ENCODE results near the gene OR7C2.

OR7C2 gene

GRCh38 chr19:14972676-14973075, 31.4 kb downstream of the OR7C2 start:
- in situ Hi-C loops (cut with HindIII; ENCODE audit: low sequenced_read_pairs): no loop called here
- DNase-seq (ENCODE audit: low read depth, low spot score): no peak
- H3K4me3 ChIP-seq (ENCODE audit: low read depth, low read length): no peak overlapping the region
- TF ChIP-seq, protein P1, sequence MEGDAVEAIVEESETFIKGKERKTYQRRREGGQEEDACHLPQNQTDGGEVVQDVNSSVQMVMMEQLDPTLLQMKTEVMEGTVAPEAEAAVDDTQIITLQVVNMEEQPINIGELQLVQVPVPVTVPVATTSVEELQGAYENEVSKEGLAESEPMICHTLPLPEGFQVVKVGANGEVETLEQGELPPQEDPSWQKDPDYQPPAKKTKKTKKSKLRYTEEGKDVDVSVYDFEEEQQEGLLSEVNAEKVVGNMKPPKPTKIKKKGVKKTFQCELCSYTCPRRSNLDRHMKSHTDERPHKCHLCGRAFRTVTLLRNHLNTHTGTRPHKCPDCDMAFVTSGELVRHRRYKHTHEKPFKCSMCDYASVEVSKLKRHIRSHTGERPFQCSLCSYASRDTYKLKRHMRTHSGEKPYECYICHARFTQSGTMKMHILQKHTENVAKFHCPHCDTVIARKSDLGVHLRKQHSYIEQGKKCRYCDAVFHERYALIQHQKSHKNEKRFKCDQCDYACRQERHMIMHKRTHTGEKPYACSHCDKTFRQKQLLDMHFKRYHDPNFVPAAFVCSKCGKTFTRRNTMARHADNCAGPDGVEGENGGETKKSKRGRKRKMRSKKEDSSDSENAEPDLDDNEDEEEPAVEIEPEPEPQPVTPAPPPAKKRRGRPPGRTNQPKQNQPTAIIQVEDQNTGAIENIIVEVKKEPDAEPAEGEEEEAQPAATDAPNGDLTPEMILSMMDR (IDR thresholded peaks at IDR 0.05; ENCODE audit: low read depth, low read length): no peak

DNA sequence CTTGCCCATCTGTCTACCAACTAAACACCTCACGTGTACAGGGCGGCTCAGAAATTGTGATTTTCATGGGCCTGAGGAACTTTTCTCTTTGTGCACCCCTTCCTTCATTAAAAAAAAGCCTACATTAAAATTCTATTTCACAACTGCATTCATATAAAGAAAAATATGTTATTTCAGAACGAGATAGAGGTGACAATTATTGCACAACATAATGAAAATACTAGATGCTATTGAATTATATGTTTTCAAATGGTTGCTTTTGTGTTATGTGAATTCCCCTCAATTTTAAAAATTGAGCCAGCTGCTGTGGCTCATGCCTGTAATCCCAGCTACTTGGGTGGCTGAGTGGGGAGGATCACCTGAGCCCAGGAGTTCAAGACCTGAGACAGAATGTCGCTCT, 33.2 kb downstream of the OR7C2 start:
- no peak for DNase-seq (ENCODE audit: low read depth, low spot score)
- TF ChIP-seq, protein P1 (IDR thresholded peaks at IDR 0.05; ENCODE audit: low read depth, low read length): no peak
- no peak overlapping the region for H3K4me3 ChIP-seq (ENCODE audit: low read depth, low read length)
- in situ Hi-C loops (cut with HindIII; ENCODE audit: low sequenced_read_pairs): no loop called here

DNA sequence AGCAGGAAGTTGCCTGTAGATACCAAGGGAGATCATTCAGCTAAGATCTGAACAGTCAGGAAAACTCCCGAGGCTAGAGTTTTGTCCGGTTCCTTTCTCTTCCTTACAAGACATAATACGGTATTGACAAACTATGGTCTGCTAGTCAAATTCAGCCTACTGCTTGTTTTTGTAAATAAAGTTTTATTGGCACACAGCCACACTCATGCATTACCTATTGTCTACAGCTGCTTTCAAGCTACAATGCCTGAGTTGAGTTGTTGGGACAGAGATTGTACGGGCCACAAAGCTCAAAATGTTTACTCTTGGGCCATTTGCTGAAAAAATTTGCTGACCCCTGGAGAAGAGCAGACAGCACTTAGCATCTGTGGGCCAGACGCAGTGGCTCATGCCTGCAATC, 35.8 kb downstream of the OR7C2 start:
- H3K4me3 ChIP-seq (ENCODE audit: low read depth, low read length): no peak overlapping the region
- DNase-seq (ENCODE audit: low read depth, low spot score): no peak
- TF ChIP-seq, protein P1 (IDR thresholded peaks at IDR 0.05; ENCODE audit: low read depth, low read length): no peak
- in situ Hi-C loops (cut with HindIII; ENCODE audit: low sequenced_read_pairs): no loop called here

GRCh38 chr19:14978161-14978776, 37.0 kb downstream of the OR7C2 start:
- TF ChIP-seq, protein P1 (IDR thresholded peaks at IDR 0.05; ENCODE audit: low read depth, low read length): no peak
- DNase-seq (ENCODE audit: low read depth, low spot score): no peak
- in situ Hi-C loops (cut with HindIII; ENCODE audit: low sequenced_read_pairs): no loop called here
- no peak overlapping the region for H3K4me3 ChIP-seq (ENCODE audit: low read depth, low read length)

- DNase-seq (ENCODE audit: low read depth, low spot score): no peak
- in situ Hi-C loops (cut with HindIII; ENCODE audit: low sequenced_read_pairs): no loop called here
- TF ChIP-seq, protein P1 (IDR thresholded peaks at IDR 0.05; ENCODE audit: low read depth, low read length): no peak
- no peak within 1 kb of the TSS for H3K4me3 ChIP-seq (ENCODE audit: low read depth, low read length)
These were observed 38.4 kb downstream of the OR7C2 start, which contains the start of gene SLC1A6 for GRCh38 chr19:14979476-14980255. Gene SLC1A6 (minus strand): TSS chr19:14979864. CDS start chr19:14972910, 6,954 bp downstream.

DNA sequence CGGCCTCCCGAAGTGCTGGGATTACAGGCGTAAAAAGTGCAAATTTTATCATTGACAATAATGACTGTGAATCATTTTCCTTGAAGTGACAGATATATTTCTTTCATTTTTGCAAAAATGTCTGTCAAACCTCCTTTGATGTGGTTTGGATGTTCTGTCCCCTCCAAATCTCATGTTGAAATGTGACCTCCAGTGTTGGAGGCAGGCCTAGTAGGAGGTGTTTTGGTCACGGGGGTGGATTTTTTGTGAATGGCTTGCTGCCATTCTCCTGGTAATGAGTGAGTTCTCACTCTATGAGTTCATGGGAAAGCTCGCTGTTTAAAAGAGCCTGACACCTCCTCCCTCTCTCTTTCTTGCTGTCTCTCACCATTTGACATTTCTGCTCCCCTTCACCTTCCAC, 43.8 kb downstream of the OR7C2 start:
- TF ChIP-seq, protein P1 (IDR thresholded peaks at IDR 0.05; ENCODE audit: low read depth, low read length): no peak
- H3K4me3 ChIP-seq (ENCODE audit: low read depth, low read length): no peak overlapping the region
- no peak for DNase-seq (ENCODE audit: low read depth, low spot score)
- in situ Hi-C loops (cut with HindIII; ENCODE audit: low sequenced_read_pairs): no loop called here

Measured in astrocyte of the spinal cord (primary cell).